ENCODE results near the gene SNPH.
A peak's percentile ranks its signal among the peaks of the same experiment; 100 is the strongest.
"Not testable (repeated sequence)": the region's sequence is repeated elsewhere in the genome, so short reads cannot be mapped to it uniquely, and the experiment has no call there.

SNPH gene

GRCh38 chr20:1266167-1266973, at the start of gene SNPH:
SNPH (plus strand) TSS chr20:1266294; CDS start chr20:1296240, 29,946 bp downstream.
- DNase-seq: peak; percentile 86
- H3K9me3 Mint-ChIP-seq: peaks cover 6% of the 10 kb centered on the region
- H3K4me3 Mint-ChIP-seq: peak within 1 kb of the TSS; percentile 79
- peaks cover 5% of the 10 kb centered on the region for H3K27me3 Mint-ChIP-seq
- H3K4me1 Mint-ChIP-seq: peaks cover 36% of the 10 kb centered on the region
- H3K36me3 Mint-ChIP-seq: peaks cover 12% of the 10 kb centered on the region
- CTCF ChIA-PET: interaction anchor here (1.7 kb wide), 1 partner anchor 9 kb away, joined by 6 read pairs; no protein-coding TSS in a partner anchor
- H3K27ac Mint-ChIP-seq: peak within 1 kb of the TSS; percentile 81

GRCh38 chr20:1216527-1217427, 49.3 kb upstream of the SNPH start:
- peaks cover 30% of the 10 kb centered on the region for H3K27me3 Mint-ChIP-seq
- H3K9me3 Mint-ChIP-seq, H3K36me3 Mint-ChIP-seq, CTCF ChIA-PET, H3K4me3 Mint-ChIP-seq: not testable (repeated sequence)
- peaks cover 46% of the 10 kb centered on the region for H3K4me1 Mint-ChIP-seq
- H3K27ac Mint-ChIP-seq: peak overlapping the region; percentile 58
- peak; percentile 38 for DNase-seq

DNA sequence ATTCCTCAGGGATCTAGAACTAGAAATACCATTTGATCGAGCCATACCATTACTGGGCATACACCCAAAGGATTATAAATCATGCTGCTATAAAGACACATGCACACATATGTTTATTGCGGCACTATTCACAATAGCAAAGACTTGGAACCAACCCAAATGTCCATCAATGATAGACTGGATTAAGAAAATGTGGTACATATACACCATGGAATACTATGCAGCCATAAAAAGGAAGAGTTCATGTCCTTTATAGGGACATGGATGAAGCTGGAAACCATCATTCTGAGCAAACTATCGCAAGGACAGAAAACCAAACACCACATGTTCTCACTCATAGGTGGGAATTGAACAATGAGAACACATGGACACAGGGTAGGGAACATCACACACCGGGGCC, 43.3 kb upstream of the SNPH start:
- peaks cover 62% of the 10 kb centered on the region for H3K27me3 Mint-ChIP-seq
- DNase-seq, H3K27ac Mint-ChIP-seq, H3K36me3 Mint-ChIP-seq, H3K4me3 Mint-ChIP-seq, H3K9me3 Mint-ChIP-seq, CTCF ChIA-PET: not testable (repeated sequence)
- peaks cover 19% of the 10 kb centered on the region for H3K4me1 Mint-ChIP-seq

DNA sequence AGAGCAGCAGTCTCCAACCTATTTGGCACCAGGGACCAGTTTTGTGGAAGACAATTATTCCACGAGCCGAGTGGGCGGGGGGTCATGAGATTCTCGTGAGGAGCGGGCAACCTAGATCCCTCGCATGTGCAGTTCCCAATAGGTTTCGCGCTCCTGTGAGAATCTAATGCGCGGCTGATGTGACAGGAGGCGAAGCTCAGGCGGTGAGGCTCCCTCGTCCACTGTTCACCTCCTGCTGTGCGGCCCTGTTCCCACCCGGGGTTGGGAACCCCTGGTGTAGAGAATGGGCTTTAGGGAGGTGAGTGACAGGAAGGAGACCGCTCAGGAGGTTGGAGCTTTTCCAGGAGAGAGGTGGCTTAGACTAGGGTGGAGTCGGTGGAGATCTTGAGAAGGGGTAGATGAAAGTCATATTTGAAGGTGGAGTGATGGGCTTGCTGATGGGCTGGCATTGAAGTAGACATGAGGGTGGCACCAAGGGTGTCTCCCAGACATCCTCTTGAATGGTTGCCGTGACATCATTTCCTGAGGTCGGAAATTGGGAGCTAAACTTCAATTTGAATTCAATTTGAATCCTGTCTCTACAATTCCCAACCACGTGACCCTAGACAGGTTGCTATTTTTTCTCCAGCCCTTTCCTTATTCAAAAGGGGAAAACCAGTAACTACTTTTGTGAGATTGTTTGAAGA, 41.7 kb upstream of the SNPH start:
- peaks cover 2% of the 10 kb centered on the region for H3K9me3 Mint-ChIP-seq

GRCh38 chr20:1225263-1225782, 40.8 kb upstream of the SNPH start:
- CTCF ChIA-PET: interaction anchor here (1.2 kb wide), 1 partner anchor 12 kb away, joined by 4 read pairs; no protein-coding TSS in a partner anchor
- peaks cover 59% of the 10 kb centered on the region for H3K27me3 Mint-ChIP-seq
- peak overlapping the region; percentile 71 for H3K4me3 Mint-ChIP-seq
- peak overlapping the region; percentile 25 for H3K27ac Mint-ChIP-seq
- H3K36me3 Mint-ChIP-seq: no peaks in the 10 kb centered on the region
- H3K4me1 Mint-ChIP-seq: peaks cover 19% of the 10 kb centered on the region
- DNase-seq: no peak
- H3K9me3 Mint-ChIP-seq: peaks cover 2% of the 10 kb centered on the region

More for the DNA sequence above, 41.7 kb upstream of the SNPH start:
- CTCF ChIA-PET: no interaction called here
- Mint-ChIP-seq H3K36me3 (no peaks in the 10 kb centered on the region), H3K27ac (no peak overlapping the region), H3K4me1 (peaks cover 19% of the 10 kb centered on the region), H3K4me3 (peak overlapping the region; percentile 1), H3K27me3 (peaks cover 62% of the 10 kb centered on the region)
- no peak for DNase-seq

DNA sequence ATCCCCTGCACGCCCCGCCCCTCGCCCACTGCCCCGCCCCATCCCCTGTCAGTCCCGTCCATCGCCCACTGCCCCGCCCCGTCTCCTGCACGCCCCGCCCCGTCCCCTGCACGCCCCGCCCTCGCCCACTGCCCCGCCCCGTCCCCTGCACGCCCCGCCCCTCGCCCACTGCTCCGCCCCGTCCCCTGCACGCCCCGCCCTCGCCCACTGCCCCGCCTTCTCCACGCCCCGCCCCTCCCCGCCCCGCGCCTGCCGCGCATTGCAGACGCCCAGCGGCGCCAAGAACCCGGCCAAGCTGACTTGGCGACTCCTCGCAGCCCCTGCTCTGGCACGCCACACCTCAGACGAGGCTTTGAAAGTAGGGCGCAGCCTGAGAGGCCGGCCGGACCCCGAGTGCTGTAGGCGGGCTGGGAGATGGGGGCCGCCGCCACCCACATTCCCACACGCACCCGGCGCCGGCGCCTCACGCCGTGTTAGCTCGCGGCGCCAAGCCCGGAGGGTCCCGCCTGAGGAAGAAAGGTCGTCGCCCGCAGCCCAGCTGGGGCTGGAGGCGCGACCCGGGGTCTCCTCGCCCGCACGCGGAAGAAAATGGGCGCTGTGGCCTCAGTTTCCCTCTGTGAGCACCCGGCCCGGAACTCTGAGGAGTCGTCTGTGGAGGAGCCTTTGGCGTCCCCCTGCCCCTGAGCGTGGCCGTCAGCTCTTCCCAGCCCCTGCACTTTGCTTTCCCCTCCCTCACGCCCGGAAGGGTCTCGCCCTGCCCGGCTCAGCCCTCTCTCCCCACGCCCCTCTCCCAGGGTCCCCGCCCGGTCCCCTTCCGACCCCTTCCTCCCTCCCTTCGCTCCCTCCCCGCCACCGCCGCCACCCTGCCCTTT, 40.1 kb upstream of the SNPH start, which contains the start of gene RAD21L1:
RAD21L1 (plus strand) TSS at position 262 of the 872 bp plus-strand sequence. CDS start 2,410 bp downstream, outside the sequence.
- peak; percentile 87 for DNase-seq
- H3K36me3 Mint-ChIP-seq: no peaks in the 10 kb centered on the region
- H3K27ac Mint-ChIP-seq: peak within 1 kb of the TSS; percentile 25
- peaks cover 19% of the 10 kb centered on the region for H3K4me1 Mint-ChIP-seq
- peak within 1 kb of the TSS; percentile 79 for H3K4me3 Mint-ChIP-seq
- CTCF ChIA-PET: interaction anchor here (1.2 kb wide), 2 partner anchors 13 to 44 kb away, joined by 3 to 4 read pairs; no protein-coding TSS in a partner anchor
- peaks cover 2% of the 10 kb centered on the region for H3K9me3 Mint-ChIP-seq
- peaks cover 52% of the 10 kb centered on the region for H3K27me3 Mint-ChIP-seq

DNA sequence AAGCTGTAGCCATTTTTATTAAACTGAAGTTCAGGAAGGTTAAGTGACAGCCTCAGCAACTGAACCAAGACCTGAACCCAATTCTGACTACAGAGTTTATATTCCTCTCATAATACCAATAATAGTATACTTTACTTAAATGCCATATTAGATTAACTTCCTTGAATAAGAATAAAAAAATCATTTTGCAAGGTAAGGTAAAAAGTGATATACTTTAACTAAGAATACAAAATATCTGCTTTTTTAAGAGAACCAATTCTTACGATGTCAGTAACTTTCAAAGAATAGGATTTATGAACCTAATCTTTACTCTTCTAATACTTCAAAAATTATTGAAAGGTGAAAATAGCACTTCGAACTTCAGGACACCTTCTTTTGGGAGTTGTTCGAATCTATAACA, 36.6 kb upstream of the SNPH start:
- Mint-ChIP-seq H3K4me1 (peaks cover 20% of the 10 kb centered on the region), H3K27ac (no peak overlapping the region), H3K36me3 (no peaks in the 10 kb centered on the region), H3K9me3 (no peaks in the 10 kb centered on the region), H3K4me3 (no peak overlapping the region), H3K27me3 (peaks cover 29% of the 10 kb centered on the region)
- no peak for DNase-seq
- CTCF ChIA-PET: no interaction called here

DNA sequence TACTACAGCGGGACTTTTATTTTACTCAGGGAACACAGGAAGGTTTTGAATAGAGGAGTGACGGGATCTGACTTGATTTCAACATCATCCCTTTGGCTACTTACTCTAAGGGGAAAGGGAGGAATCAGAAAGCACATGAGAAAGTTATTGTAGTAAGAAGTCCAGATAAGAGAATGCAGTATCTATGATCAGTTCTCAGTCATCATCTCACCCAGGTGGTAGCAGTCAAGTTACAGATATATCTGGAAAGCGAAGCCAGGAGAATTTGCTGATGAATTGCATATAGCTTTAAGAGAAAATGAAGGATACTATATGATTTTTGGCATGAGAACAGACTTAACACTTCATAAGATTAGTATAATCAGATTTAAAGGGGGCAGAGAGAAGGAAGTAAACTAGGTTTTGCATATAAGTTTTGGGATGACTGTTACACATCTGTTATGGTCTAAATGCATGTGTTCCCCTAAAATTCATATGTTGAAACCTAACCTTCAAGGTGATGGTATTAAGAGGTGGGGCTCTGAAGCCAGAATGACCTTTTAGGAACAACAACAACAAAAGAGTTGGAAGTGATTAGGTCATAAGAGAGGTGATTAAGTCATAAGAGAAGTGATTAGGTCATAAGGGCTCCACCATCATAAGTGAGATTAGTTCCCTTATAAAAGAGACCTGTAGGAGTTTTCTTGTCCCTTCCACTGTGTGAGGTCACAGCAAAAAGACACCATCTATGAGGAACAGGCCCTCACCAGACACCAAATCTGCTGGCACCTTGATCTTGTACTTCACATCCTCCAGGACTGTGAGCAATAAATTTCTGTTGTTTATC, 33.6 kb upstream of the SNPH start:
- CTCF ChIA-PET: no interaction called here
- Mint-ChIP-seq H3K27me3 (peaks cover 6% of the 10 kb centered on the region), H3K36me3 (no peaks in the 10 kb centered on the region)

DNA sequence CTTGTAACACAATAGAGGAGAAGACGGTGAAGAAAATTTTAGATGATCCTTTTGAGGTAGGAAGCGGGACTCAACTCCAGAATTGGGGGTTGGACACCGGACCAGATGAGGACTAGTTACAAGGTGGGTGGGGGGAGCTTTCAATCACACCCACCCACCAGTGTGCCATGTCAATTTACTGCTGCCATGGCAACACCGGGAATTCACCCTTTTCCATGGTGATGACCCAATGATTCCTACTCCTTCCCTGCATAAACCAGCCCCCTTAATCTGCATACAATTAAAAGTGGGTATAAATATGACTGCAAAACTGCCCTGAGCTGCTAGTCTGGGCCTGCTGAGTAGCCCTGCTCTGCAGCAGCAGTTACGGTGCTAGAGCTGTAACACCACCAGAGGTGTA, 25.5 kb upstream of the SNPH start:
- Mint-ChIP-seq H3K4me1 (peaks cover 5% of the 10 kb centered on the region), H3K27me3 (peaks cover 12% of the 10 kb centered on the region), H3K9me3 (no peaks in the 10 kb centered on the region), H3K27ac (no peak overlapping the region), H3K4me3 (no peak overlapping the region), H3K36me3 (no peaks in the 10 kb centered on the region)
- CTCF ChIA-PET: interaction anchor here (1.0 kb wide), 1 partner anchor 31 kb away, joined by 3 read pairs; no protein-coding TSS in a partner anchor
- DNase-seq: no peak

More for the DNA sequence above, 33.6 kb upstream of the SNPH start:
- H3K4me3 Mint-ChIP-seq: no peak overlapping the region
- H3K27ac Mint-ChIP-seq: no peak overlapping the region
- peaks cover 11% of the 10 kb centered on the region for H3K4me1 Mint-ChIP-seq
- DNase-seq: no peak
- H3K9me3 Mint-ChIP-seq: no peaks in the 10 kb centered on the region

GRCh38 chr20:1241456-1241855, 24.6 kb upstream of the SNPH start:
- peaks cover 5% of the 10 kb centered on the region for H3K4me1 Mint-ChIP-seq
- no peak for DNase-seq
- CTCF ChIA-PET: interaction anchor here (1.0 to 1.5 kb wide), 2 partner anchors 13 to 32 kb away, joined by 3 read pairs; no protein-coding TSS in a partner anchor
- H3K27me3 Mint-ChIP-seq: peaks cover 14% of the 10 kb centered on the region
- no peak overlapping the region for H3K4me3 Mint-ChIP-seq
- no peaks in the 10 kb centered on the region for H3K9me3 Mint-ChIP-seq
- H3K27ac Mint-ChIP-seq: no peak overlapping the region
- no peaks in the 10 kb centered on the region for H3K36me3 Mint-ChIP-seq

GRCh38 chr20:1242099-1242498, 24.0 kb upstream of the SNPH start:
- Mint-ChIP-seq H3K9me3 (no peaks in the 10 kb centered on the region), H3K4me3 (no peak overlapping the region), H3K4me1 (peaks cover 5% of the 10 kb centered on the region), H3K27me3 (peaks cover 14% of the 10 kb centered on the region), H3K36me3 (no peaks in the 10 kb centered on the region), H3K27ac (no peak overlapping the region)
- no peak for DNase-seq
- CTCF ChIA-PET: interaction anchor here (1.0 to 1.5 kb wide), 2 partner anchors 13 to 225 kb away, joined by 3 read pairs; partner anchors contain the start of gene NSFL1C

DNA sequence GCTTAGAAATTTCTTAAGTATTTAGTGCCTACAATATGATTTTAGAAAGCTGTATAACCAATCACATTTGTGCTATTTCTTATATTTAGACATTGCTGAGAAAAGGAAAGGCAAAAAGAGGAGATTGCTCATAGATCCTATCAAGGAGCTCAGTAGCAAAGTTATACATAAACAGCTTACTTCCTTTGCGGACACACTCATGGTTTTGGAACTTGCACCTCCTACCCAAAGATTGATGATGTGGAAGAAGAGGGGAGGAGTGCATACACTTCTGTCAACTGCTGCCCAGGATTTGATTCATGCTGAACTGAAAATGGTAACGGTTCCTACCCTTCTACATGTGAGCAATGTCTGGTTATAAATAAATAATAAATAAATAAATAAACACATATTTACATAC, 23.6 kb upstream of the SNPH start:
- peaks cover 5% of the 10 kb centered on the region for H3K4me1 Mint-ChIP-seq
- H3K36me3 Mint-ChIP-seq: no peaks in the 10 kb centered on the region
- CTCF ChIA-PET: interaction anchor here (1.0 to 1.5 kb wide), 2 partner anchors 12 to 225 kb away, joined by 3 read pairs; partner anchors contain the start of gene NSFL1C

More for the DNA sequence above, 23.6 kb upstream of the SNPH start:
- no peak overlapping the region for H3K27ac Mint-ChIP-seq
- H3K9me3 Mint-ChIP-seq: no peaks in the 10 kb centered on the region
- no peak for DNase-seq
- no peak overlapping the region for H3K4me3 Mint-ChIP-seq
- H3K27me3 Mint-ChIP-seq: peaks cover 14% of the 10 kb centered on the region
